Activated CD8-positive, alpha-beta memory T cell treated with anti-CD3 and anti-CD28 coated beads for 24 hours (primary cell): ENCODE measurements around the gene NBEAL2.

Source experiments
- DNase-seq: peaks from one replicate; pipeline ENCODE4 v3.0.0-alpha.2; 2020

Gene NBEAL2

DNA sequence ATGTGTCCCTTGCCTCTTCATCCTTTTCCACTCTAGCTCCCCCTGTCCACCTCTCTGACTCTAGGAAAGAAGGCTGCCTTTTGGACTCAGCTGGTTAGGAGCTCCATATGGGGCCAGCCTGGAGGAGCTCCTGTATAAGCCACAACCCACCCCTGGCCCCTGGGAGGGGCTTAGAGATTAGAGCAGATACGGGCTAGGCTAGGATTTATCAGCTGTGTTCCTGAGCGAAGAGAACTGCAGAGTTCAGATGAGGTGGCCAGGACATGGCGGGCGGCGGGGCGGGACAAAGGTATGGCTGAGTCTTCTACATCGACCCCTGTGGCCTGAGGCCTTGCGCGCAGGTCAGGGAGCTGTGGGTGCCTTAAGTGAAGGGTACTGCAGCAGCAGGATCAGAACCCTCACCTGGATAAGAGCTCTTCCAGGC, 7.9 kb downstream of the NBEAL2 start:
- no peak for DNase-seq

DNA sequence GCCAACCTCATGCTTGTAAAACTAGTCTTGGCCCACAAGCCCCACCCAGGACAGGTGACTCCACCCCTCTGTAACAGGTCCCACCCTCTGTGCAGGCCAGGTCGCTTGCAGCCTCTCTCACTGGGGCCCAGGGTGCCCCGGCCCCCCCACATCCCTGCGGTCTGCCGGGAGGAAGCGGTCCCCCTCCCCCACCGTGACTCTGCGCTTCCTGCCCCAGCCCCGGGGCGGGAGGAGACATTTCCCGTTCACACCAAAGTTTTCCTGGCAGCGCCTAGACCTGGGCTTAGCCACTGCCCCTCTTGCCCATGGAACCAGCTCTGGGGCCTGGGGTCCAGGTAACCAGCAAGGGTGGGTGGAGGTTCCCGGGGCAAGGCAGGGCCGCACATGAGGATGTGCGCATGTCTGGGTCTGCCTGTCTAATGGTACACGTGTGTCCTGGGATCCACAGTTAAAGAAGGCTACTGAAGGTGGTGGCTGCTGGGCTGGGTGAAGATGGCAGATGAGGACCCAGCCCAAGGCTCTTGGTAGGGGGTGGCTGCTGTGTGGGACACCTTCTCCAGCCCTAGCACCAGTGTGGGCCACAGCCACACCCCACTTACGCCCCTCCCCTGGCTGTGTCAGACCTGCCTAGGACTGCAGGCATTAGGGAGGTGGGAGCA, 8.4 kb downstream of the NBEAL2 start:
- DNase-seq, result peak; percentile 93

DNA sequence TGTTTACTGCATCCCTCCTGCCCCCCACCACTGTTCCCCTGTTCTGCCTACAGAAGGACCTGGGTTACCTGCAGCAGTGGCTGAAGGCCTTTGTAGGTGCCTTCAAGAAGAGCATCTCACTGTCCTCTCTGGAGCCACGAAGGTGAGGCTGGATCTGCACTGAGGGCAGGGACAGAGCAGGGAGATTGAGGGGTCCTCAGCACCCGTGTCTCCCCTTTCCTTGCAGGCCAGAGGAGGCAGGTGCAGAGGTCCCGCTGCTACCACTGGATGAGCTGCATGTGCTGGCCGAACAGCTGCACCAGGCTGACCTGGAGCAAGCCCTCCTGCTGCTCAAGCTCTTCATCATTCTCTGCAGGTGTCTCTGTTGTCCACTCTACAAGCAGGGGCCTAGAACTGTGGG, 9.2 kb downstream of the NBEAL2 start:
- no peak for DNase-seq

DNA sequence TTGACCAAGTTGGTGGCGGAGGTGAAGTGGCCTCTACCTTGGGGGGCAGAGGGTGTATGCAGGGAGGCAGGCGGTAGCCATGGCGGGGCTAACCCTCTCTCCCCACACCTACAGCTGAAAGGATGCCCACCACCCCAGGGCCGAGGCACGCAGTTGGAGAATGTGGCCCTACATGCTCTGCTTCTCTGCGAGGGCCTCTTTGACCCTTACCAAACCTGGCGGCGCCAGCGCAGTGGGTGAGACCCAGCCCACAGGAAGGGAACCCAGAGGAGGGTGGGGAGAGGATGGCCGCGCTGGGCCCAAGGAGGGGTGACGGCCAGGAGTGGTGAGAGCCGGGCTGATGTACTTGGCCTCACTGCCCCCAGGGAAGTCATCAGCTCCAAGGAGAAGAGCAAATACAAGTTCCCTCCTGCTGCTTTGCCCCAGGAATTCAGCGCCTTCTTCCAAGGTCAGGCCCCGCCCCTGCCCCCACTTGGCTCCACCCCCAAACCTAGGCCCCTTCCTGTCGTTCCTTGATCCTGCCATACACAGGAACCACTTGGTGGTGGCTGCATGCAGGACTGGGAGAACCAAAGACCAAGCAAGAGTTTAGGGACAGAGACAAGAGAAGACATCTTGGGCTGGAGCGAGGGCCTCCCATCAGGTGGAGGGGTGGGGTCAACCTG, 9.8 kb downstream of the NBEAL2 start:
- no peak for DNase-seq

DNA sequence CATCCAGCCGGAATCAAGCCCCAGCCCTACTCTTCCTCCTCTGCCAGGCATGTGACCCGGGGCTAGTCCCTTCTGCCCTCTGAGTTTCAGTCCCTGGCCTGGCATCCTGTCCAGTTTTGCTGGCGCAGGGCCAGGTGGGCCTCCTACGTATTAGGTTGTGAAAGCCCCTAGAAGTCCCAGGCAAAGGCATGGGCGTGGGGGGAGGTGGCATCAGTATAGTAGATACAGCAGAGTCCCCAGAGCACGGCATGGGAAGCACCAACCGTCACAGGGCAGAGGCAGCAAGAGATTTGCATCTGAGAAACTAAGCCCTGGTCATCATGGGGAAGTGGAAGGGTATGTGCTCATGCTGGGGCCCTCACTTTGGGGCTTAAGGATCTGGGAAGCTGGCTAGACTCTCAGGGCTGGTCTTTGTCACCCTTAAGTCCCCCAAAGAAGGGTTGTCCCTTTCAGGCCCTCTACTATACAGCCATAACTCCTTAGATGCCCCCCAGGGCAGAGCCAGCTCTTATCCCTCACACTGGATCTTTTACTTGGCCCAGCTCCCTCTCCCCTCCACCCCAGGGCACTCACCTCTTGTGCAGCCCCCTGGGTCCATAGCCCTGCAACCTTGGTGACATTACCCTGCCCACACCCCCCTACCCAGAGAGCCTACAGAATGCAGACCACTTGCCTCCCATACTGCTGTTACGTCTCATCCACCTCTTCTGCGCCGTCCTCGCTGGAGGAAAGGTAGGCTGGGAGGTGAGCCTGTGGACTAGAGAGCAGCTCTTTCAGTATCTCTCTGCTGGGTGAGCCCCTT, 11.3 kb downstream of the NBEAL2 start:
- no peak for DNase-seq

DNA sequence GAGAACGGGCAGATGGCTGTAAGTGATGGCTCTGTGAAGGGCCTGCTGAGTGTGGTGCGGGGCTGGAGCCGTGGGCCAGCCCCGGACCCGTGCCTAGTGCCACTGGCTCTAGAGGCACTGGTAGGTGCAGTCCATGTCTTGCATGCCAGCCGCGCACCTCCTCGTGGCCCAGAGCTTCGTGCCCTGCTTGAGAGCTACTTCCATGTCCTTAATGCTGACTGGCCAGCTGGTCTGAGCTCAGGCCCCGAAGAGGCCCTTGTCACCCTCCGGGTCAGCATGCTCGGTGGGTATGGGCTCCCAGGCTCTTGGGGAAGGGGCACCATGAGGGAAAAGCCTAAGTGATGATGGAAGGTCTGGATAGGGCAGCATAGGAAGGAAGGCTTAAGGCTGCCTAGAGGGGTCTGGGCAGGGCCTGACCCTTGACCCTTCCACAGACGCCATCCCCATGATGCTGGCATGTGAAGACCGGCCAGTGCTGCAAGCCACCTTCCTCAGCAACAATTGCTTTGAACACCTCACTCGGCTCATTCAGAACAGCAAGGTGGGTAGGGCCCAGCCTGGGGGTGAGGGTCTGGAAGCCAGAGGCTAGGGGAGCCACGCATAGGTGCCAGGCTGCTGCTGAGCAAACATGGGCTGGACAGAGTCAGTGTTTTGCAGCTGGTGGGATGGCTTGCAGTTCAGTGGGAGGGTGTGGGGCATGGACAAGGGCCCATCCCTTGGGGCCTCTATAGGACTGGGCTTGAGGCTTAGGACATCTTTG, 12.1 kb downstream of the NBEAL2 start:
- no peak for DNase-seq

DNA sequence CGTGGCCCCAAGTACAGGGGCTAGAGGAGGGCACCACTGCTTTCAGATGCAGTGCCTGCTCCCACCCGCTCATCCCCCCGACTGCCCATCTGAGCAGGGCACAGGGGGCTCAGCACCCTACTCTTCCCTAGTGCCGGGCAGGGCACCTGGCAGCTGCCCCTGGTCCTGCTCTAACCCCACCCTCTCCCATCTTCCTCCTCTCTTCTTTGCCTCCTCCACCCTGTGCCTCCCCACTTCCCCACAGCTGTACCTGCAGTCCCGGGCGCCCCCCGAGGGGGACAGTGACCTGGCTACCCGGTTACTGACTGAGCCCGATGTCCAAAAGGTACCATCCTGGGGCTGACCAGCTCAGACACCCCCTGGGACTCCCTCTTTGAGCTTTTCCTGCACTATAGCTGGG, 12.8 kb downstream of the NBEAL2 start:
- DNase-seq, result no peak

DNA sequence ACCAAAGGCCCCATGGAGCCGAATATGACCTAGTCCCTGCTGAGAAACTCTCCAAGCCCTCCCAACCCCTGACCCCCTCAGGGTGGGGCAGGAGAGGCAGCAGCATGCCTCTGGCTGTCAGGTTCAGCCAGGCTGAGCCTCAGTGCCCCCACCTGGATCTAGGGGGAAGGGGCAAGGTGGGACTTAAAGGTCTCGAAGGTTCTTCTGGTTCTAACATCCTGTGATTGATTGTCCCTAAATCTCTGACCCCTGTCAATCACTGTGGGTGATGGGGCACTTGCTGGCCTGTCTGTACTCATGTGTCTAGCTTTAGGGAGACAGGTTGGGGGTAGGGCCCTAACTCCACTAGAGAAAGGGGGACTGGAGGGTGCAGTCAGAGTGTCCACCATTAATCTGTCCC, 13.8 kb downstream of the NBEAL2 start:
- no peak for DNase-seq

DNA sequence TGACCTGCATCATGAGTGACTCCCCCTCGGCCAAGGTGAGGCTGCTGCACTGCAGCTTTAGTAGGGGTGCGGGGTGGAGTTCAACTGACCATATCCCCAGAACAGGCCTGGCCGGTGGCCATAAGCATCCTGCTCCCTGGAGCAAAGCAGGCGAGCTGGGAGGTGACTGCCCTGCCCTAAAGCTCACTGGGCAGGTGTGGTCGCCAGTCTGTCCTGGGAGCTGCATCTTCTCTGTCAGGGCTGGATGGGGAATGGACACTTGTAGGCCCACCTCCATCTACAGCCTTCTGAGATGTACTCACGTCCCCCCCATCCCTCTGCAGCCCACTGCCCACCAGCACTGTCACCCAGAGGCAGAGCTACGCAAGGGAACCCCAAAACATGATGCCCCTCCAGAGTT, 14.5 kb downstream of the NBEAL2 start:
- no peak for DNase-seq

DNA sequence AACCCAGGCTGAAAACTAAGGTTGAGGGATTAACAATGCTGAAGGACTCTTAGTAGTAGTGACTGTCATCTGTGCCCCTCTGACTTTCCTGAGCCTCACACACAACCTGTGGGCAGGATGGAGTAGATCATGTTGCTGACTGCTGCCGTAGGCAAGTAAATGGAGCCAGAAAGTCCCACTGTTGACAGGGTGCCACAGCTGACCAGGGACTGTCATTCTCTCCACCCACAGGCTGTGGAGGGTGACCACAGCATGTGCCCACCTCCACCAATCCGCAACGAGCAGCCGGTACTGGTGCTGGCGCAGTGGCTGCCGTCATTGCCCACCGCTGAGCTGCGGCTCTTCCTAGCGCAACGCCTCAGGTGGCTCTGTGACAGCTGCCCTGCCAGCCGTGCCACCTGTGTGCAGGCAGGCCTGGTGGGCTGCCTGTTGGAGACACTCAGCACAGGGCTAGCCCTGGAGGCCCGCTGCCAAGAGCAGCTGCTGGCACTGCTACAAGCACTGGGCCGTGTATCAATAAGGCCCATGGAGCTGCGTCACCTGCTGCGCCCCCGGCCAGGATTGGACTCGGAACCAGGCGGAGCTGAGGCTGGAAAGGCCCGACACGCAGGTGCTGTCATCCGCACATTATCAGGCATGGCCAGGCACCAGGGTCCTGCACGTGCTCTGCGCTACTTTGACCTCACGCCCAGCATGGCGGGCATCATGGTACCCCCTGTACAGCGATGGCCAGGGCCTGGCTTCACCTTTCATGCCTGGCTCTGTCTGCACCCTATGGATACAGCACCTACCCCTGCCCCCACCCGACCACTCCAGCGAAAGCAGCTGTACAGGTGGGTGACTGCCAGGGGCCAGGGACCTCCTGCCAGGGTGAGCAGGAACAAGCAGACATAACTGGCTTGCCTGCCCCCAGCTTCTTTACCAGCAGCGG, 15.6 kb downstream of the NBEAL2 start:
- DNase-seq, result no peak

DNA sequence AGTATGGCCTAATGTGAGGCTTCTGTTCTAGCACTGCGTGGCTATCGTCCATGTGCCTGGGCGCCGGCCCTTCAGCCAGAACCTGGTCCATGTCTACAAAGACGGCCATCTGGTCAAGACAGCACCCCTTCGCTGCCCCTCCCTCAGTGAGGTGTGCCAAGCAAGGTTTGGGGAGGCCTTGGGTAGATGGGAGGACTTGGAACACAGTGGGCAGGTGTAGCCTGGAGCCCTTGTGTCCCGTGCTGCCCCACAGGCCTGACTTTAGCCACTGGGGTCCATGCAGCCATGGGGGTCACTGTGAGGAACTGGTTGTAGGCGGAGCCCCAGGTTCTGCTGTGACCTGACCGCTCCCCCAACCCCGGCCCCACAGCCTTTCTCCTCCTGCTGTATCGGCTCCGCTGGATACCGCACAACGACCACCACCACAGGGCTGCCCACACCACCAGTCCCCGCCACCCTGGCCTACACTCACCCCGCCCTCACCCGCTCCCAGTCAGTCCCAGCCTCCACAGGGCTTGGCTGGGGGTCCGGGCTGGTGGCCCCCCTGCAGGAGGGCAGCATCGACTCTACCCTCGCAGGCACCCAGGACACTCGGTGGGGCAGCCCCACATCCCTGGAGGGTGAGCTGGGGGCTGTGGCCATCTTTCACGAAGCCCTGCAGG, 16.6 kb downstream of the NBEAL2 start:
- no peak for DNase-seq

DNA sequence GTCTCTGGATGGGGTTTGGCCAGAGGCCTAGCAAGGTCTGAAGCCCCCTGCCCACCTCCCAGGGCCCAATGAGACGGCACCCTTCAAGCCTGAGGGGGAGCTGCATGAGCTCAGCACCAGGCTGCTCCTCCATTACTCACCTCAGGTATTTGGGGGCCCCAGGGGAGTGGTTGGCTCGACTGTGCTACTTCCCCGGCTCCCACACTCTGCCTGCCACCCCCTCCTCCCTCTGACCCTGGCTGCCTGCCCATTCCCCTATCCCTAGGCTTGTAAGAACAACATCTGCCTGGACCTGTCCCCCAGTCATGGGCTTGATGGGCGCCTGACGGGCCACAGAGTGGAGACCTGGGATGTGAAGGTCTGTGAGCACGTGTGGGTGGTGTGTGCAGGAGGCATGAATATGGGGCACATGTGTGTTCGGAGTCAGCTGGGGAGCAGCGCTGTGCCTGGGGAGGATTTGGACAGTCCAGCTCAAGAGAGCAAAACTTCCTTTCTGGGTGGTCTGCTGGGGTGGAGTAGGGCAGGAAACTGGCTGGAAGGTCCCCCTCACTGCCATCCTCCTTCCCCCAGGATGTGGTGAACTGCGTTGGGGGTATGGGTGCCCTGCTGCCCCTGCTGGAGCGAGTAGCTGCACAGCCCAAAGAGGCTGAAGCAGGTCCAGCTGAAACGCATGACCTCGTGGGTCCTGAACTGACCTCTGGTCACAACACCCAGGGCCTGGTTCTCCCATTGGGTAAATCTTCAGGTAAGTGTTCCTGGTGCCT, 17.4 kb downstream of the NBEAL2 start:
- DNase-seq, result no peak

DNA sequence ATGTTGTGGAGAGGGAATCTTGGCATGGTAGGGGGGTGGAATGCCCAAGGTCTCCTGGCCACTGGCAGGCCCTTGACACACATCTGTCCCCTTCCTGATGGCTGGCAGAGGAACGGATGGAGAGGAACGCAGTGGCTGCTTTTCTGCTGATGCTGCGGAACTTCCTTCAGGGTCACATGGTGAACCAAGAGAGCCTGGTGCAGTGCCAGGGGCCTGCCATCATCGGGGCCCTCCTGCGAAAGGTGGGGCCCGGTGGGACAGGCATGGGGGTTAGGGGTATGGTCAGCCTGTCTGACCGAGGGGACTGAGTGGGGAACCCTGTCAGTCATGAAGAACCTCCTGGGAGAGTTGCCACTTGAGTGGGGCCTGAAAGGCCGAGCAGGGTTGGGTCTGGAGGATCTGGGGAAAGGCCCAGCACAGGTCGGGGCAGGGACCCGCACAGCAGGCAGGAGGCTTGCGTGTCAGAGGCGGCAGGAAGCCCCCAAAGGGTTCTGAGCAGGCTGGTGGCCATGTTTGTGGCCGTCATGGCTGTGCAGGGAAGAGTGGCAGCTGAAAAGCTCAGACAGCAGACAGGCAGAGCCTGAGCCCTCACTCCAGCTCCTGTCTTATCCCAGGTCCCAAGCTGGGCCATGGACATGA, 18.1 kb downstream of the NBEAL2 start:
- no peak for DNase-seq

DNA sequence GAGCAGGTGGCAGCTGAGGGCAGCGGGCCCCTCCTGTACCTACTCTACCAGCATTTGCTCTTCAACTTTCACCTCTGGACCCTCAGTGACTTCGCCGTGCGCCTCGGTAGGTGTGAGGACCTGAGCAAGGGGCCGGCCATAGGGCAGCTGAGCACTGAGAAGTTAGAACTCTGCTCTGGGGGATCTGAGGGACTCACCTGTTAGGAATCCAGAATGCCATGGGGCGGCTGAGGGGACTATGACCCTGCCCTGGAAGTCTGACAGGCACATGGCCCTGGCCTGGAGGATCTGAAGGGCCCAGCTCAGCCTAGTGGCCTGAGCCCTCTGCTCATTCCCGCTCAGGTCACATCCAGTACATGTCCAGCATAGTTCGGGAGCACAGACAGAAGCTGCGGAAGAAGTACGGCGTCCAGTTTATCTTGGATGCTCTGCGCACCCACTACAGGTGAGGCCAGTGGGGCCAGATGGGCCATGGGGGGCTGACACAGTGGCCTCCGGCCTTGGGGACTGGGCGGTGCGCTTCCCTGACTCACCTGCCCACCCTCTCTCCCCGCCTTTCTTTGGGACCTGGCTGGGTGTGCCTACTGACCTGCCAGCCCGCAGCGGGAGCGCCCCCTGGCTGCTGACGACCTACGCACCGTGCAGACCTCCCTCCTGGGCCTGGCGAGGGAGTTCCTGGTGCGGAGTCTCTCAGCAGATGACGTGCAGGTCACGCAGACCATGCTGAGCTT, 18.8 kb downstream of the NBEAL2 start:
- DNase-seq, result peak; percentile 90

DNA sequence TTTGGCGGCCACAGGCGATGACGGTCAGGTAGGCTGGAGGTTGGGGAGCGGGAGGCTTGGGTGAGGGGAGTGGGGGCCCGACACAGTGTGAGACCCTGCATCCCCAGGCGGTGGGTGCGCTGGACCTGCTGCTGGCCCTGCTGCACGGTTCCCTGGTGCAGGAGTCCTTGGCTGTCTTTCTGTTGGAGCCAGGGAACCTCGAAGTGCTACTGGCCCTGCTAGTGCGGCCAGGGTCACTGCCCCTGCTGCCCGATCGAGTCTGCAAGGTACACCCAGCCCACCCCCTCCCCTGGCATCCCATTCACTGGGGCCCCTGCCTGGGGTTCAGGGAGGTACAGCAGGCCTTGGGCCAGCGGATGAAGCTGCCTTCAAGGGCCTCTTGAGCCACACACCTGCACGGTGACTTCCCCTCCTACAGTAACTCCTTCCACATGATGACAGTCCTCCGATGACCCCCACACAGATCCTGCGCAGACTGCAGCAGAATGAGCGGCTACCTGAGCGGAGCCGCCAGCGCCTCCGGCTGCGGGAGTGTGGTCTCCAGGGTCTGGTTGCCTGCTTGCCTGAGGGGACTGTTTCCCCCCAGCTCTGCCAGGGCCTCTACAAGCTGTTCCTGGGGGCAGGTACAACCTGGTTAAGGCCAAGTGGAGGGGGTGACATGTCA, 19.5 kb downstream of the NBEAL2 start:
- DNase-seq, result no peak

DNA sequence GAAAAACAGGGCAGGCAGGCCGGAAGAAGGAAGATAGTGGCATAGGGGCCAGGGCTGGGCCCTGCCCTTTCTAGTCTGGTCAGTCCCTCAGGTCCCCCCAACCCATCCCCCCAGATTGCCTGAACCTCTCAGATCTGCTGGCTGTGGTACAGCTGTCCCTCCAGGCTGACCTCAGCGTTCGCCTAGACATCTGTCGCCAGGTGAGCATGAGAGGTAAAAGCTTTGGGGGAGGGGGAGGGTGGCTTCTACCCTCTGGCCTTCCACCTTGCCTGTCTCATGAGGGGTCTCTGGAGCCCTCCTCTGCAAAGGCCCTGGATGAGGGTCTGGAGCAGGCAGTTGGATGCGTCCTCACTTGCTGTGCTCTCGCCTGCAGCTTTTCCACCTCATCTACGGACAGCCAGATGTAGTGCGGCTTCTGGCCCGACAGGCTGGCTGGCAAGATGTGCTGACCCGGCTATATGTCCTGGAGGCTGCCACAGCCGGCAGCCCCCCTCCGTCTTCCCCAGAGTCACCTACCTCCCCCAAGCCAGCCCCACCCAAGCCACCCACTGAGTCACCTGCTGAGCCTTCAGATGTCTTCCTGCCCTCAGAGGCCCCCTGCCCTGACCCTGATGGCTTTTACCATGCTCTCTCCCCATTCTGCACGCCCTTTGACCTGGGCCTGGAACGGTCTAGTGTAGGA, 20.2 kb downstream of the NBEAL2 start:
- DNase-seq, result no peak

DNA sequence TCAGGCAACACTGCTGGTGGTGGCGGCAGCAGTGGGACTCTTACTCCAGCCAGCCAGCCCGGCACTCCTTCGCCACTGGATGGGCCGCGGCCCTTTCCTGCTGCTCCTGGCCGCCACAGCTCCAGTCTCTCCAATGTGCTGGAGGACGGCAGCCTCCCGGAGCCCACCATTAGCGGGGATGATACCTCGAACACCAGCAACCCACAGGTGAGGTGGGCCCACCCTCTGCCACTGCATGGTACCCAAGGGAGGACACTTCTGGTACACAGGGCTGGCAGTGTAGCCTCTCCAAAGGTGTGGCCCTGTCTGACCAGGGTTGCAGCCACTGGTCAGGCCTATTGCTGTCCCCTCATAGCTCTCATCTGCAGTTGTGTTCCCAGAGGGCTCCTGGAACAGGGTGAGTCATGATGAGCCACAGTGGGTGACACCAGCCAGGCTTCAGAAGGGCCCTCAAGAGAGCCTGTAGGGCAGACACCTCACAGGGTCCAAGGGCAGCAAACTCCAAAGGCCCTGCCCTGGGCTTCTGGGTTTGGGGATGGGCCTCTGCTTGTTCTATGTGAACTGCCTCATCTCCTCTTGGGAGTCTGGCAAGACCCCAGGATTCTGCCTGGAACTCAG, 20.8 kb downstream of the NBEAL2 start:
- no peak for DNase-seq
